CD1c-positive myeloid dendritic cell (primary cell): Measurements from ENCODE around the gene PTGDR2.

ENCODE experiments used
- DNase-seq: peaks from one replicate; pipeline ENCODE4 v3.0.0-alpha.2; 2016; ENCODE audit errors: extremely low spot score

Gene PTGDR2

GRCh38 chr11:60858731-60859464, 3.1 kb upstream of the PTGDR2 start:
- peak; percentile 12 for DNase-seq

GRCh38 chr11:60858236-60858635, 2.5 kb upstream of the PTGDR2 start:
- no peak for DNase-seq

GRCh38 chr11:60857378-60858232, 1.9 kb upstream of the PTGDR2 start:
- DNase-seq = peak; percentile 20

- DNase-seq = no peak
Observed at GRCh38 chr11:60854847-60855725, 664 bp downstream of the PTGDR2 start.

GRCh38 chr11:60854140-60854846, 1.5 kb downstream of the PTGDR2 start:
- no peak for DNase-seq

GRCh38 chr11:60852982-60853950, 2.5 kb downstream of the PTGDR2 start:
- no peak for DNase-seq

- no peak for DNase-seq
Observed at GRCh38 chr11:60852117-60852981, 3.4 kb downstream of the PTGDR2 start.

GRCh38 chr11:60851327-60852104, 4.2 kb downstream of the PTGDR2 start:
- no peak for DNase-seq

- DNase-seq = no peak
Observed at GRCh38 chr11:60849641-60850520, 5.9 kb downstream of the PTGDR2 start.

GRCh38 chr11:60848714-60849151, 7.0 kb downstream of the PTGDR2 start:
- no peak for DNase-seq

GRCh38 chr11:60847896-60848295, 7.9 kb downstream of the PTGDR2 start:
- DNase-seq = no peak

GRCh38 chr11:60847281-60847680, 8.5 kb downstream of the PTGDR2 start:
- DNase-seq = no peak

- DNase-seq = no peak
Observed at GRCh38 chr11:60845338-60845737, 10.4 kb downstream of the PTGDR2 start.

- DNase-seq = no peak
Observed at GRCh38 chr11:60844870-60845221, 10.9 kb downstream of the PTGDR2 start.

GRCh38 chr11:60844045-60844869, 11.5 kb downstream of the PTGDR2 start:
- no peak for DNase-seq
